GM21423 (cell line): Measurements from ENCODE around the gene CDRT4.
"Not testable (repeated sequence)": the region's sequence is repeated elsewhere in the genome, so short reads cannot be mapped to it uniquely, and the experiment has no call there.

Experiments
- ATAC-seq: cut with Tn5 transposase; IDR thresholded peaks from one replicate; pipeline ENCODE4 v1.9.1; 2021; ENCODE audit warnings: mild to moderate bottlenecking, moderate library complexity; ENCODE audit not compliant: unreplicated experiment

Gene CDRT4

DNA sequence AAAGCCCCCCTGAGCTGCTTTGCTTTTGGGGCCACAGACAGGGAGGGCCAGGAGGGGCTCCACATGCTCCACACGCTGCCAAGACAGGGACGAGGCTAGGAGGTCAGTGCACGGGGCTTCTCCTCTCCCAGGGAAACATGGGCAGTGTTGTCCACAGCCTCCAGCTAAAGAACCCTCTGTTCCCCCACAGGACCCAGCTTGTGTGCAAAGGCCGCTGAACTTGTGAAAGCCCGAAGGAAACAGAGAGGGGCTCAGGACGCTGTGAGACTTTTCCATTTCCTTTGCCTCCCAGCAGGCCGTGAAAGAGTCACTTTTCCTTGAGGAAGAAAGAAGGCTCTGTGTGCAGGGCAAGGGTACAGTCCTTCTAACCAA lies 9.7 kb downstream of the CDRT4 start:
- no peak for ATAC-seq

DNA sequence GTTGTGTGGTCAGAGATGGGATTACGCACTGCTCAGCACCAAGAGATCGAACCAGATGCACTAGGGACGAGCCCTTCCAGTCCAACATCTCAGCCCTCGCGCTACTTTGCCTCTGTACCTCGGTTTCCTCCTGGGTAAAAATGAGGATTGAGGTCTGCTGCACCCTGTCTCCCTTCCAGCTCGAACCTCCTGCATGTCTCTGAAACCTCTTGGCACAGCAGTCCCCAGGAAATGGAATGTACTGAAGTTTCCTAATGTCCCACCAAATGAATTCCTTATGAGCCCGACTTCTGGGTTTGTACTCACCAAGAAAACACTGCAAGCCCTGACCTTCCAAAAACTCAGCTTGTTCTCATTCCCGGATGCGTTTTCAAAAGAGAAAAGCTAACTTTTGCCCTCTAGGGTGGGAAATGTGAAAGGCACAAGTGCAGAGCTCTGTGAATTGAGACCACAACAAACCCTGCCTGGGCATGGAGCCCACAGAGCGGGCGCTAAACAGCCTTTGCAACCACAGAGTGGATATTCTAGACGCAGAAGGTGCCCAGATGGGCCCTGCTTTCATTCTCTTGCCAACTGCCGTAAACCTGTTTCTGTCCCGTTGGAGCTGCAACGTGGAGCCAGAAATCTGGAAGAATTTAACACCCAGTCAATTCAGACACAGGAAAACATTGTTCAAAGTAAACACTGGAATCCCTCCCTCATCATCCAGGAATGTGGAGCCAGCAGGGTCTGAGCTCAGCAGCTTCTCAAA lies 10.3 kb downstream of the CDRT4 start:
- no peak for ATAC-seq

DNA sequence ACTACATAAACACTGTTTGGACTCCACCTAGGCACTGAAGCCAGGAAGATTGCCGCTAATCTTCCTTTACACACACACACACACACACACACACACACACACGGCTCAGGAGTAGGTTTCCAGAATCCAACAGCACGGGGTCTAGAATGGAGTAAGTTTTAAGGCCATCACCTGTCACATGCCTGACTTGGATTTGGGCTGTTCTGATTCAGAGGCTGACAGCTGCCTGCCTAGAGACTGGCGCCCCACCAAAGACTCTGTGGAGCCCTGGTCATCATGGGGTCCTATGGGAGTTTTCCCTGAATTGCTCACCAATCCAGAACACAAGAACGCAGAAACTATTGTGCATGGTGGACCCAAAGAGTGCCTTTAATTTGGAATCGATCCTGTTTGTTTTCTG lies 10.9 kb downstream of the CDRT4 start:
- no peak for ATAC-seq

DNA sequence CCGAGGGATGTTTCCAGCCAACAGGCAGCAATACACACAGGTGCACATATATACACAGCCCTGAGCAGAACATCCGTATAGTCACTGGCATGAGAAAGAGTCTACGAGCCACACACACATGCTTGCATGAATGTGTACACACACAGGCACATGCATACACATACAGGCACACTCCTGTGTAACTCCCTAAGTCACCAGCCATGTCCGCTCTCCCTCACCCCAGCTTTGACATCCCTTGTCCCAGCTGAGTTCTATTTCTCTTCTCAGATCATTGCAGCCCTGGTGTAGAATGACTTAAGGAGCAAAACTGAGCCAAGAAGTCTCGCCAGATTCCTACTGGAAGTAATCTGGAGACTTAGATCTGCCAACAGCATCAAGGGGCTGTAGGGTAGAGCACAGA lies 13.1 kb downstream of the CDRT4 start:
- no peak for ATAC-seq

DNA sequence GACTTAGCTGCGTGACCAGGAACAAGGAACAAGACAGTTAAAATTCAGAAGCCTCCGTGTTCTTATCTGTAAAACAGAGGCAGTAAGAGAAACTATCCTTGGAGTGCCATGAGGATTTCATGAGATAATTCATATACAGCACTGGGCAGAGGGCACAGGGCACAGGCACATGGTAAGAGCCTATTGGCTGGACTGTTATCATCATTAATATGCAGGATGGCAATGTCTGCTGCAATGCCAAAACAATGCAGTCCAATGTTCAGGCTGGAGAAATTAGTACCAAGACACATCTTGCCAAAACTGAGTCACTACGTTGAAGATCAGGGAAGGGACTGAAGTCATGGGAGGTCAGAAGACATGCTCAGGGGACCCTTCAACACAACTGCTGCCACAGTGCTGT lies 13.6 kb downstream of the CDRT4 start:
- ATAC-seq = no peak

DNA sequence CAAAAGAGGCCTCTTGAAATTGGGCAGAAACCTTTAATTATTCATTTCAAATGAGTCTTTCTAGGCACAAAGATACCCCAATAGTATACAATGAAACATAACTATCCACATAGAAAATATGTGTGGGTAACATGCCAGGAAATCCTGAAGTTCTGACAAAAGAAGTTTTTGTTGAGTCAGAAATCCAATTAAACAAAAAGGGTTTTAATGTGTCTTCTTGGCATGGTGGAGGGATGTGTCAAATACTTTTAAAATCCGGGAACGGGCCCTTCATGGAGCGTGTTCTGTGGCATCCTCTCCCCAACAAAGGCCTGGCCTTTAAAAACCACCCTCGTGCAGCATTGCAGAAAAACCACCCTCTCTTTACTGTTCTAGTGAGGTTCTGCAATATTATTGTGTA lies 14.2 kb downstream of the CDRT4 start:
- no peak for ATAC-seq

DNA sequence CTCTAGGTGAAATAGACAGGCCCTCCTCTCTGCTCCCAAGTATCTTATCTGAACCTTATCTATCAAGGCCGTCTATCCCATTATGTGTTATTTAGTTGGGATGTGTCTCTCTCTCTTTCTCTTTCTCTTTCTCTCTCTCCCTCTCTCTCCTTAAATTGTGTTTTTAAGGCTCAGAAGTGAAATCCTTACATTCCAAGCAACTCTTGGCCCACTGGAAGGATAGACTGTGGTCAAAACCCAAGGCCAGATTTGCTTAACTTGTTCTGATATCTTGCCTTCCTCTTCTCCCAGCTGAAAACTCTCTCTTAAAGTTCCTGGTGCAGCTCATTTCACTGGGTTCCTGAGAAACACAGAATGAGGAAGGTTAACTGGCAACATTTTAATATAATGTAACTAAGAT lies 14.7 kb downstream of the CDRT4 start:
- no peak for ATAC-seq

DNA sequence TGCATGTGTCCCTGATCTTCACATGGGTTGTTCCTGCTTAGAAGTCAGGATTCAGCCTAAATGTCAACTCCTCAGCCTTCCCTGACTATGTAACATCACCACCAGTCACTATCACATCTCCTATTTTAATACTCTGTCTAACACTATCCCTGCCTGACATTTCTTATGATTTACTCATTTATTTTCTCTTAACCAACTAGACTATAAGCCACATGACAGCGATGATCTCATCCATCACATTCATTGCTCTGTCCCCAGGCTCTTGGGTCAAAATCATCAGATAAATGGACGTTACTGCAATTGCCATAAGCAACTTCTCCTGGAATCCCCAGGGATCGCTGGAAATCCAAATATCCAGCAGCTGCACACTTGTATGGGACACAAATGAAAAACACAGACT lies 15.7 kb downstream of the CDRT4 start:
- ATAC-seq = no peak

DNA sequence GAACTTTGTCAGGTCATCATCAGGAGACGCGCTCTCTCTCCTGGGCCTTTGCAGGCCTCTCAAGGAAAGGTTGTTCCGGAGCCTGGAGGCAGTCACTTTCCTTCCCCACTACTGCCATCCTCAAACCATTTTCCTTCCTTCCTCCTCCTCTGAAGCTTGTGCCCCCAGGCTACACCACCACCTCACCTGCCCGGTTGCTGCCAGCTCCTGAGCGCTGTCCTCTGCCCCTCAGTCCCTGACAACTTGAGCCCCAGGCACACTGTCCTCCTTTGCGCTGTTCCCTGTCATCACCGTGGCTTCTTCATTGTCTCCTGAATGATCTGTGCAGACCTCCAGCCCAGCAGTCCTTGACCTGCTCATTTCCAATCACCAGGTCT lies 18.9 kb downstream of the CDRT4 start:
- no peak for ATAC-seq

DNA sequence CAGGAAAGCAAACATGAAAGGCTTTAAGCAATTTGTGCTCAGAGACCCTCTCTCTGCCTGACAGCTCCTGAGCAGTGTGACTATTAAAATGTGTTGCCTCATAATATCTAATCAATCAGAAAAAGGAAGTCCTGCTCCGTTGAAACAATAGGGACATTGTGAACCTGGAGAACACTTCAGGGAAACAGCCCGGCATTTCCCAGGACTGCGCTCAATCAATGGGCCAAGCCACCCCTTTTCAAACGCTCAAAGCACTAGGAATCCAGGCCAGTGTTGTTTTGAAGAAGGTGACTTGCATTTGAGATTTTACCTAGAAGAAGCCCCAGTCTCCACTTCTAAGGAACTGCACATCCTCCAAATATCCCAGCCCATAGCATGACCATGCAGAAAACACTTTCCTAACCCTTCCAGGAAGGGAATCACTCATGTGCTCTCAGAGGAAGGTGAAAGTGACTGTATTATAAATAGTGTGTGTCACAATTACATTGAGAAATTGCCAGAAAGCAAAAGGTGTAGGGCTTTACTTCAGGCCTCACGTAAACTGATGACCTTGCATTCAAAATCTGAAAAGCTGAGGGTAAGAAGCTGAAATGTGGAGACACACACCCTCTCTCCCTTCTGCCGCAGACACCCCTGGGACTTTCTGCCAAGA lies 19.4 kb downstream of the CDRT4 start:
- ATAC-seq = no peak

DNA sequence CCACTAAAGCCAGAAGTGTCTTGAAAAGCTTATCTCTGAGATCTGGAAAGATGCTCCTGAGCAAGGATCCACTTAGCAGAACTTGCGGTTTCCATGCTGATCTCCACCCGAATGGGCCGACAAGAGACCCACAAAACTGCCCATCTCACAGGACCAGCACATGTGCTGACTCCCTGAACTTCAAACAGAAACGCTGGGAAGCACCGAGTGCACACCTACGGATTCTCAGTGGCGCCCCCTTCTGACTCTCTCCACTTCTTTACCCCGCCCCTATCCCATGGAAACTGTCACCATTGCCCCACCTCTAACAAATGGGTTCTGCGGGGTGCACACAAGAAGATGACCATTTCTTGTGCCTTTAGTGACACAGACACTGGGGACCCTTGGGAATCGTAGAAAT lies 21.4 kb downstream of the CDRT4 start:
- no peak for ATAC-seq

DNA sequence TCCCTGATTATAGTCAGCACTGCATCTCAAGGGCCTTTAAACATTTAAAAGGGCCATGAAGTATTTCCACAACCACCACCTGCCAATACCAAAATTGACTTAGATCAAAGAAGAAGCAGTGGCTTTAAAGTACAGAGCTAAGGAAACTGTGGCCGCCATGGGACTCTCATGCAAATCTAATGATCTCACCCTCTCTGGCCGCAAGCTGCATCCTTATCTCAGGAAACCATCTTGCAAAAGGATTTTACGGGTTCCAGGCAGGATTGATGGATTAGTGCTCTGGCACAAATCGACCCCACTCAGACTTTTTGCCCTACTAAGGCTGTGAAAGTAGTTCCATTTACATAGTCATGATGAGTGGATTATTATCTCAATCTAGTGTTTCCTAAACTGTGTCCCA lies 22.6 kb downstream of the CDRT4 start:
- ATAC-seq = no peak

DNA sequence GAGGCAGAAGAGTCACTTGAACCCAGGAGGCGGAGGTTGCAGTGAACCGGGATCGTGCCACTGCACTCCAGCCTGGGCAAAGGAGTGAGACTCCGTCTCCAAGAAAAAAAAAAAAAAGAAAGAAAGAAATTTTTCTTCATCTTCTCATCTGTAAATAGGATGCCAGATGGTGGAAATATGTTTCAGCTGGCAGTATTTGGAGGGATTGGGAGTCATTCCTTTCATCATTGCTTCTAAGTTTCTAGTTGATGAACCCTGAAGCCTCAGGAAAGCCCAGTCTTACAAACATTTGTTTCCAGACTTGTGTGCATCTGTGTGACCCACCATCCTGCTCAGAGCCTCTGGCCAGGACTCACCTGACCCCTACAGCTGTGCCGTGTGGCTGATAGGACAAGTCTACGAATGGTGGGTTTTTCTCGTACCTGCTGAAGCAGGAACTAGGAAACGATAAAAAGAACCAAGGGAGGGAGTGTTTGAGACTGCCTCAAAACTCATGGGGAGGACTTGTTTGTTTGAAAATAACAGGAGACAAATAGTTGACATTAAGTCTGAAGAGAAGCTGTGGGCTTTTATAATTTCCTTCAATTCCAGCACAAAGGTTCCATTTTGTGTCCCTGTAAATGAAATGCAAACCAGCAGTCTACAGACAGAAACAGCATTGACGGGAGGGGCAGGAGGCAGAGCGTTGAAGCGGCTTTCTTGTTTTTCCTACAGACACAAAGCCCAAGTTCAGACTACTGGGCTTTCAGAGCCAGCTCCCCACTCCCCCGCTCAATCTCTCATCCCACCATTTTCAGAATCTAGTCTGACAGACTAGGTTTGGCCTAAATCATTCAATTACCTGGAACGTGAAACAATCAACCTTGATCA lies 24.9 kb downstream of the CDRT4 start:
- no peak for ATAC-seq

DNA sequence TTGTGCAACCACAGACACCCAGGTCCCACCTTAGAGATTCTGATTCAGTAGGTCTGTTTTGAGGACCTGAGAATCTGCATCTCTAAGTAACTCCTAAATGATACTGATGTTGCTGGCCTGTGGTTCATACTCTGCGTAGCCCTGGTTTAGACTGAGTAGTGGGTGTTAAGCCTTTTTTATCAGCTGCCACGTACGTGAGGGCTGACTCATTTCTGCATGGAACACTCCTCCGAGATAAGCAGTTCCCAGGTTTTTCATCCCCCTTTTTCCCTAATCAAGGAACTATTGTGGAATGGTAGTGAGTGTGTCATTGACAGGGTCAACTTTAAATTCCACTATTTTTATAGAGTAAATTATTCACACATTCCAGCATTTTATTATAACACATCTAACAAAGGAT lies 26.1 kb downstream of the CDRT4 start:
- ATAC-seq = no peak

DNA sequence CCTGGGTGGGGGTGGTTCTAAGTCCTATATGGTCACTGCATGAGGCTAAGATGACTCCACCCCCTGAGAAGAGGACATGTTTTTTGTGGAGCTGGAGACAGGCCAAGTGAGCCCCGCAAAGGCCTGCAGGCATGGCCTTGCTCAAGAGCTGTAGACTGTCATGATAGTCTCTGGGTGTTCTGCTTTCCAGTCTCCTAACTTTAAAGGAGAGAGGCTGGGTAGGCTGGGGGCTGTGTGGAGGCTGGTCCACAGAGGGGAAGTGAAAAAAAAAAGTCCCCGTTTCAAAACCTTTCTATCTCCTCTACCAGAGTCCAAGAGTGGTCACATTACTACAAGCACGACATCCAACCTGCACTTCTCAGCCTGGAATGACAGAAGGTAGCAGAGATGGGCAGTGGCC lies 27.1 kb downstream of the CDRT4 start:
- no peak for ATAC-seq

DNA sequence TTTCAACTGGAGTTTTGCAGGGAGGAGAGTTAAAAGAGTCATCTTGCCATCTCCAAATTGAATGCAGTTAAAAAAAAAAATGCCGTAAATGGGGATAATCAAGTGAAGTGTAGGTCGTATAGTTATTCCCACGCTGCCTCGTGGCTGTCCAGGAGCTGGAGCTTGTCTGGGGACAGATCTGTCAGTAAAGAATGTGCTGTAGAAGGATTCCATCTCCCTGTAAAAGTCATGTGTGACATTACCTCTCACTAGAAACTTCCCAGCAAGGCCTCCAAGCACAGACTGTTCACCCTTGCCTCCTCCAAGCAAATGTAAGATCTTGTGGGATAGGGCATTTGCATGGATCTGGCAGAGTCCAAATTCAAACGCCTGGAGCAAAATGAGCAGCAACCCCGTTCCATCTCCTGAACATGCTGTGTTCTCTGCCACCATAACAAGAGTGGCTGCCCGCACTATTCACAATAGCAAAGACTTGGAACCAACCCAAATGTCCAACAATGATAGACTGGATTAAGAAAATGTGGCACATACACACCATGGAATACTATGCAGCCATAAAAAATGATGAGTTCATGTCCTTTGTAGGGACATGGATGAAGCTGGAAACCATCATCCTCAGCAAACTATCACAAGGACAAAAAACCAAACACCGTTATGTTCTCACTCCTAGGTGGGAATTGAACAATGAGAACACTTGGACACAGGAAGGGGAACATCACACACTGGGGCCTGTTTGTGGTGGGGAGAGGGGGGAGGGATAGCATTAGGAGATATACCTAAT lies 28.0 kb downstream of the CDRT4 start:
- ATAC-seq = not testable (repeated sequence)

DNA sequence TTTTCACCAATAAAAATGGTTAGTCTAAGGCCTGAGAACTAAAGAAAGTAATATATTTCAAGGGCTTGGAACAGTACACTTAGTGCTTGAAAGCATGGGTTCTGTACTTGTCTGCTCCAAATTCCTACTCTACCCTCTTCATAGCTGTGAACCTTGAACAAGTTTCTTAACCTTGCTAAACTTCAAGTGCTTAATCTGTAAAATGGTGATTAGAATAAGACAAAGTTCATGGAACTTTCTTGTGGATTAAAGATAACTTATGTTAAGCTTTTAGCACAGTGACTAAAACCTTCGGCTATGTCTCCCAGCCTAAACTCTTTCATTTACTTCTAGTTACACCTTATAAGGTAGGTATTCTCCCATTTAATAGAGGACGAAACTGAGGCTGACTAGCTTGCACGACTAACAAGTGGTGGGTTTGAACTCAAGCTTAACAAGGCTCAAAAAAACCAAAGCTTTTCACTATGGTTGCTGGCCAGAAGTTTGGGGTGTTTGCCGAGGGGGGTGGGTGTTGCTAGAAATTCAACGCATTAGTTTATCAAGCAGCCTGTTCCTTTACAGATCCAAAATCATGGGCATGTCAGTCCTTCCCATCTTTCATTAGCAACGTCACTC lies 28.8 kb downstream of the CDRT4 start:
- ATAC-seq = no peak

DNA sequence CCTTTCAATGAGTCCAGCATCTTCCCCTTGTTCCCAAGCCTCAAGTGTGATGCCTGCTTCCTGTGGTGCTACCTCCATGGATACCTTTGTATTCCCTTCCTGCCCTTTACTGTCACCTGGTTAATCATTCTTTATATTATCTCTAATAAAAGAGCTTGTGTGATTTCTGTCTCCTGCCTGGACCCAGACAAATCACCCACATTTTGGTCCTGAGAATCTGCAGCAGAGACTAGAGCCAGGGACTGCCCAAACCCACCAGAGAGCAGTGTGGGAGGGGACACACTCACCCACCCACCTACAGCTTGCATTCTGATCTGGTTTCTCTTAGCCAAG lies 30.2 kb downstream of the CDRT4 start:
- no peak for ATAC-seq

DNA sequence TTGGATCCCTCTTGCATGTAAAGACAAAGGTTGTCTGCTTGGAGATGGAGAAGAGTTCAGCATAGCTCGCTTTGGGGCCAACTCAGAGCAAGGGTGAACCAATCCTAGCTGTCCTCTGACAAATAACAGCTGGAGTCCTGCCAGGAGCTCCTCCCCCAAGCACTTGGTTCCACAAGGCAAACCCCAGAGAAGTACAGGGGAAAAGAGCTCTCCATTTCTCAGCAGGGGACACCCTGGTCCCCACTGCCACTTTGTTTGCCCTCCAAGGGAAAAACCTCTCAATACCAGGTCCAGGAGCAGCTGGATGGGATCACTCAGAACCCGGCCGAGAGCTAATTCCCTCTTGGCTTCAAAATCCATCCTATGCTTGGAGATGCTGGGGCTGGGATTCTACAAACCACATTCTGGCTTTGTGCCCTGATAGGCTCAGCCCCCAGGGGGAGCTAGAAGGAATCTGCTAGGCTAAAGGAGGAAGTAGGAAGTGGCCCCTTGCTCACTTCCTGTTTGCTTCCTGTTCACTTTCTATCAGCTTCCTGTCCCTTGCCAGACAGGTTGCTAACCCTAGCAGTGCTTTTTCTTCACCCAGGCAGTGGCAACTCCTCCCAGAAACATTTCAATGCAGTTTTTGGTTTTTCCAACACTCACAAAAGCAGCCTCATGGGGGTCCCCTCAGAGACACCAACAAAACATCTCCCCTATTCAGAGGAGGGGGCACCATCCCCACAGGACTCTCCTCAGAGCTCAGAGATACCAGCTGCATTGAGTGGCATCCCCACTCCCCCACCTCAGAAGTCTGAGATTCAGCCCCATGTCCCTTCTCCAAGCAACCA lies 30.7 kb downstream of the CDRT4 start:
- no peak for ATAC-seq

DNA sequence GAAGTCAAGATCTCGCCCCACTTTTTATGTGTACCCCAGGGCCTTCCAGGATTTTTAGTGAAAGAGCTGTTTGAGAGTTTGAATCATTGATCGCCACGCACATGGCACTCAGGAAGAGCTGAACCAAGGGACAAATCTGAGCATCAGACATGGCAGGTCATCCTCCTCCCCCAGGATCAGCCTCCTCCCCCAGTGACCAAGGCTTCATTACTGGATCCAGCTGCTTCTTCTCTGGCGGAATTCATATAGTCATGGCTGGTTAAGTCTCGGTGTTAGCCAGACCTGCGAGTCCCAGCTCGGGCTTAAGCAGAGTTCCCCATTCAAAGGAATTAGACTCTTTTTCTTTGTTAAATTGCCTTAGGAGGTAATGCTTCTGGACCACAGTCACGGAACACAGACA lies 32.5 kb downstream of the CDRT4 start:
- ATAC-seq = no peak
